ENCODE measurements around the gene TAB3.
"Not testable (repeated sequence)": the region's sequence is repeated elsewhere in the genome, so short reads cannot be mapped to it uniquely, and the experiment has no call there.

Gene TAB3

GRCh38 chrX:30814978-30815377 lies 74.1 kb downstream of the TAB3 start:
- DNase-seq = no peak

- peak; percentile 30 to 32 for DNase-seq
Measured at GRCh38 chrX:30812326-30812725, 76.7 kb downstream of the TAB3 start.

- no peak for DNase-seq
Measured at GRCh38 chrX:30806187-30806728, 82.8 kb downstream of the TAB3 start.

- DNase-seq = no peak
Measured at GRCh38 chrX:30804462-30804861, 84.6 kb downstream of the TAB3 start.

- DNase-seq = no peak
Measured at GRCh38 chrX:30800901-30801300, 88.2 kb downstream of the TAB3 start.

- DNase-seq = no peak
Measured at GRCh38 chrX:30799327-30799726, 89.7 kb downstream of the TAB3 start.

- DNase-seq = no peak
Measured at GRCh38 chrX:30798810-30799209, 90.2 kb downstream of the TAB3 start.

- DNase-seq = not testable (repeated sequence)
Measured at GRCh38 chrX:30797301-30797700, 91.8 kb downstream of the TAB3 start.

GRCh38 chrX:30795981-30796958 lies 92.8 kb downstream of the TAB3 start:
- no peak for DNase-seq

GRCh38 chrX:30794497-30794896 lies 94.6 kb downstream of the TAB3 start:
- DNase-seq = no peak

GRCh38 chrX:30793767-30794103 lies 95.3 kb downstream of the TAB3 start:
- DNase-seq = no peak

- DNase-seq = no peak
Measured at GRCh38 chrX:30793075-30793766, 95.8 kb downstream of the TAB3 start.

- DNase-seq = no peak
Measured at GRCh38 chrX:30791296-30792278, 97.5 kb downstream of the TAB3 start.

GRCh38 chrX:30787012-30787411 lies 102.0 kb downstream of the TAB3 start:
- no peak for DNase-seq

GRCh38 chrX:30786374-30786773 lies 102.7 kb downstream of the TAB3 start:
- no peak for DNase-seq

- no peak for DNase-seq
Measured at GRCh38 chrX:30781711-30782444, 107.2 kb downstream of the TAB3 start.

- DNase-seq = no peak
Measured at GRCh38 chrX:30779453-30780030, 109.5 kb downstream of the TAB3 start.

- DNase-seq = no peak
Measured at GRCh38 chrX:30777575-30777974, 111.5 kb downstream of the TAB3 start.

Measured in Kasumi-1 (cell line).